IMR-90 (cell line): ENCODE results near the gene PSMD9. TPM values are rescaled to one million over a fixed set of nuclear protein-coding genes. Genes with fewer than 3 reads are reported as not detected.
A peak's percentile ranks its signal among the peaks of the same experiment; 100 is the strongest.

ENCODE experiments used
- ATAC-seq: fragments of 200-7000 bp; cut with Tn5 transposase; 2 replicates; pipeline ENCODE4 v1.9.1; 2020; ENCODE audit warnings: low read depth, mild to moderate bottlenecking, moderate library complexity
- BruUV-seq: library from RNA; stranded (reverse); fragments of 400-500 nt; replicated peaks from 2 replicates; lab custom pipeline; 2021; lab: Mats Ljungman, UMichigan
- CTCF ChIA-PET: fragments of 300-600 bp; formaldehyde crosslinking; extraction: SDS; loops from one replicate; lab custom pipeline; 2021; ENCODE audit warnings: antibody characterized with exemption; lab: Yijun Ruan, JAX
- POLR2A ChIA-PET: fragments of 300-600 bp; sonication (Branson Sonifier 250); formaldehyde crosslinking; loops from one replicate; lab custom pipeline; 2022; ENCODE audit warnings: antibody characterized with exemption; ENCODE audit not compliant: unreplicated experiment; lab: Charles Lee
- DNase-seq: peaks from one replicate; pipeline ENCODE4 v3.0.0; 2013
- H2AFZ ChIP-seq: replicated peaks from 2 replicates; pipeline ENCODE3; 2013; ENCODE audit warnings: low read length, mild to moderate bottlenecking; ENCODE audit not compliant: poor library complexity
- H2AK5ac ChIP-seq: 2 replicates; pipeline ENCODE4 v1.6.1; 2013; ENCODE audit warnings: low read depth, low read length, inconsistent platforms
- H2AK9ac ChIP-seq: replicated peaks from 2 replicates; pipeline ENCODE3; 2013; ENCODE audit warnings: mild to moderate bottlenecking, low read depth, low read length, moderate library complexity; ENCODE audit not compliant: poor library complexity
- H2BK120ac ChIP-seq: 2 replicates; pipeline ENCODE4 v1.6.1; 2013; ENCODE audit warnings: low read depth, low read length, inconsistent platforms
- H2BK15ac ChIP-seq: 3 replicates; pipeline ENCODE4 v1.6.1; 2013; ENCODE audit warnings: low read depth, low read length, inconsistent platforms
- H2BK20ac ChIP-seq: 2 replicates; pipeline ENCODE4 v1.6.1; 2013; ENCODE audit warnings: low read depth, mild to moderate bottlenecking, inconsistent platforms, low read length, moderate library complexity
- H2BK5ac ChIP-seq: 2 replicates; pipeline ENCODE4 v1.6.1; 2013; ENCODE audit warnings: mild to moderate bottlenecking, low read depth, low read length, inconsistent platforms; ENCODE audit not compliant: poor library complexity, severe bottlenecking
- H3K14ac ChIP-seq: replicated peaks from 2 replicates; pipeline ENCODE4 v1.6.1; 2013; ENCODE audit warnings: low read depth, low read length, inconsistent platforms
- H3K18ac ChIP-seq: 2 replicates; pipeline ENCODE4 v1.6.1; 2013; ENCODE audit warnings: low read depth, low read length, control low read depth
- H3K23ac ChIP-seq: 2 replicates; pipeline ENCODE4 v1.6.1; 2013; ENCODE audit warnings: low read depth, low read length, inconsistent platforms
- H3K27ac ChIP-seq: 2 replicates; pipeline ENCODE4 v1.5.1; 2013; ENCODE audit warnings: mild to moderate bottlenecking, control low read depth, low read length; ENCODE audit not compliant: insufficient read depth
- H3K27me3 ChIP-seq: 2 replicates; pipeline ENCODE4 v1.6.1; 2013; ENCODE audit warnings: low read length; ENCODE audit not compliant: control insufficient read depth, insufficient read depth
- H3K36me3 ChIP-seq: 2 replicates; pipeline ENCODE4 v1.6.1; 2013; ENCODE audit warnings: low read length, mixed read lengths; ENCODE audit not compliant: control insufficient read depth, insufficient read depth
- H3K4ac ChIP-seq: 2 replicates; pipeline ENCODE4 v1.6.1; 2013; ENCODE audit warnings: low read depth, low read length, inconsistent platforms
- H3K4me1 ChIP-seq: 2 replicates; pipeline ENCODE4 v1.6.1; 2013; ENCODE audit warnings: low read length, mixed read lengths; ENCODE audit not compliant: control insufficient read depth, insufficient read depth
- H3K4me2 ChIP-seq: 2 replicates; pipeline ENCODE4 v1.6.1; 2013; ENCODE audit warnings: low read depth, mild to moderate bottlenecking, control low read depth, low read length, moderate library complexity
- H3K4me3 ChIP-seq: 2 replicates; pipeline ENCODE4 v1.5.1; 2013; ENCODE audit warnings: low read depth, mild to moderate bottlenecking, control low read depth, low read length, moderate library complexity; ENCODE audit not compliant: insufficient read depth
- H3K56ac ChIP-seq: 2 replicates; pipeline ENCODE4 v1.6.1; 2013; ENCODE audit warnings: low read length, inconsistent platforms; ENCODE audit not compliant: insufficient read depth; ENCODE audit errors: extremely low read depth
- H3K79me1 ChIP-seq, 2 experiments: 2 replicates each; pipeline ENCODE4 v1.6.1; 2013; ENCODE audit warnings: low read length in 2 of 2, inconsistent platforms in 1 of 2, low read depth in 1 of 2
- H3K9ac ChIP-seq: 2 replicates; pipeline ENCODE4 v1.6.1; 2013; ENCODE audit warnings: low read depth, low read length, control low read depth
- H3K9me1 ChIP-seq: 2 replicates; pipeline ENCODE4 v1.6.1; 2013; ENCODE audit warnings: low read length, inconsistent platforms; ENCODE audit not compliant: insufficient read depth
- H3K9me3 ChIP-seq: 2 replicates; pipeline ENCODE4 v1.6.1; 2013; ENCODE audit warnings: low read length; ENCODE audit not compliant: control insufficient read depth, insufficient read depth
- H4K20me1 ChIP-seq: 2 replicates; pipeline ENCODE4 v1.6.1; 2013; ENCODE audit warnings: low read length, inconsistent platforms; ENCODE audit not compliant: insufficient read depth
- H4K5ac ChIP-seq: 2 replicates; pipeline ENCODE4 v1.6.1; 2013; ENCODE audit warnings: mild to moderate bottlenecking, low read depth, low read length, control low read depth
- H4K8ac ChIP-seq, 2 experiments: 2 replicates each; pipeline ENCODE4 v1.6.1; 2013; ENCODE audit warnings: low read depth in 2 of 2, low read length in 2 of 2, control low read depth in 1 of 2, inconsistent platforms in 1 of 2
- H4K91ac ChIP-seq: 2 replicates; pipeline ENCODE4 v1.6.1; 2013; ENCODE audit warnings: low read depth, low read length, inconsistent platforms; ENCODE audit not compliant: insufficient read depth
- MAZ ChIP-seq: IDR thresholded peaks from 2 replicates; pipeline ENCODE4 v1.6.1; 2012; ENCODE audit warnings: low read depth, mild to moderate bottlenecking, low read length, improper control_type of control experiment, moderate library complexity, borderline replicate concordance
- MXI1 ChIP-seq: IDR thresholded peaks from 2 replicates; pipeline ENCODE4 v1.6.1; 2012; ENCODE audit warnings: low read depth, mild to moderate bottlenecking, low read length, moderate library complexity, borderline replicate concordance
- RAD21 ChIP-seq: IDR thresholded peaks from 2 replicates; pipeline ENCODE4 v1.6.1; 2012; ENCODE audit warnings: low read length, improper control_type of control experiment
- RCOR1 ChIP-seq: IDR thresholded peaks from 2 replicates; pipeline ENCODE4 v1.6.1; 2012; ENCODE audit warnings: mild to moderate bottlenecking, low read length, improper control_type of control experiment; ENCODE audit not compliant: insufficient replicate concordance
- WGBS, 2 experiments: methylation state at CpG; one replicate each; pipeline versions ENCODE4 v1.1.5 to v1.1.7; 2013; ENCODE audit warnings: missing lambda C conversion rate in 2 of 2; ENCODE audit not compliant: insufficient read length in 1 of 2; ENCODE audit errors: extremely low coverage in 2 of 2; 5-methylcytosine and 5-hydroxymethylcytosine counted together
- dilution Hi-C: fragments of 300-500 bp; cut with HindIII; formaldehyde crosslinking; loops from one replicate; pipeline ENCODE4 v1.14.3; 2018; ENCODE audit warnings: low sequenced_read_pairs; ENCODE audit not compliant: unreplicated experiment
- in situ Hi-C: fragments of 300-500 bp; cut with MboI; formaldehyde crosslinking; loops from 3 replicates; pipeline ENCODE4 v1.14.3; 2019; ENCODE audit warnings: low sequenced_read_pairs, inconsistent platforms, mixed read lengths
- intact Hi-C: fragments of 100-400 bp; cut with micrococcal nuclease; formaldehyde crosslinking; loops from 2 replicates; pipeline ENCODE4 v1.10.0; 2022
- polyA plus RNA-seq, 3 experiments: library from polyadenylated mRNA; depleted of rRNA; stranded (reverse); fragments of >200 nt; gene quantifications; 2 replicates each; pipeline ENCODE4 v1.2.3, GENCODE V29; 2012; ENCODE audit warnings: low replicate concordance in 1 of 3
- total RNA-seq: library from RNA; depleted of rRNA; stranded (reverse); fragments of >200 nt; gene quantifications from 2 replicates; pipeline ENCODE4 v1.2.3, GENCODE V29; 2012
- TF ChIP-seq, protein P1 (sequence below): fragments of 150-350 bp; IDR thresholded peaks from 2 replicates; pipeline ENCODE4 v1.6.1; 2017; ENCODE audit warnings: mild to moderate bottlenecking, antibody characterized with exemption, low read length, low read depth

Gene PSMD9
- total and polyA plus RNA-seq, 2 of the 4 experiments (the other 2 are of a cell fraction), result 135 to 142 TPM

DNA sequence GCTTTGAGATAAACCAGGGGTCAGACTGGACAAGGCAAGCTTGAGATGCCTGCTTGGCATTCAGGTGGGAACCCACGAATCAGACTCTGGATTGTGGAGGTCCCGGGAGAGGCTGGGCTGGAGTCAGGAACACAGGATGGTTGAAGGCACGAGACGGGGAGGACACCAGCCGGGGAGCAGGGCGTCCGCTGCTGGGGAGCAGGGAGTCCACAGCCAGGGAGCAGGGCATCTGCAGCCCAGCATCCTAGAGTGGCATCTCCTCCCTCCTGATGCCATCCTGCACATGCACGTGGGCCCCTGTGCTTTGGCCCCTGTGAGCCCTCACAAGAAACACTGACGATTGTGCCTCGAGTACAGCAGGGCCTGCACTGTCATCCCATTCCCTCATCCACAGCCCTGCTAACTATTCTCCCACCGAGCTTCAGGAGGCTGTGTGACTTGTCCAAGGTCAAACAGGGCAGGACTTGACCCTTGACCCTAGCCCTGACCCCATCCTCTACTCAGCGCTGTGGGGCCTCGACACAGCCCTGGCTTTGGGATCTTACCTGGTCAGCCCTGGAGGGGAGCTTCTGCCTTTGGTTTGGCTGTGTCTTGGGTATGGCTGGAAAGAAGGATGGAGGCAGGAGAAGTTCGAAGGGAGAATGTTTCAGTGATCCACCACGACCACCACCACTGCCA is 74.9 kb downstream of the PSMD9 start:
- H3K4me2 ChIP-seq, result no peak overlapping the region
- intact Hi-C loops, result no loop called here
- H3K36me3 ChIP-seq, result peaks cover 20% of the 10 kb centered on the region; the same call in 1 of the 2 replicates
- no peak for ATAC-seq
- H3K79me1 ChIP-seq, result peaks cover 0 to 14% of the 10 kb centered on the region in 2 experiments; a peak in 2 of 4 replicates
- peak overlapping the region; percentile 63 for H2AK9ac ChIP-seq
- H3K27me3 ChIP-seq, result no peaks in the 10 kb centered on the region
- H2AFZ ChIP-seq, result no peak overlapping the region
- WGBS, 2 experiments, result 97% methylated on average over 7 of the region's 15 CpGs; no CpG with 5 or more reads in 1 of the 2 experiments
- no peak overlapping the region for H4K91ac ChIP-seq
- H3K56ac ChIP-seq, result no peak overlapping the region
- H4K5ac ChIP-seq, result no peak overlapping the region
- no peak overlapping the region for H2BK5ac ChIP-seq
- BruUV-seq, result no TSS peak
- ChIA-PET POLR2A (no interaction called here), CTCF (no interaction called here)
- no peak overlapping the region for H3K14ac ChIP-seq
- H3K18ac ChIP-seq, result no peak overlapping the region
- H3K9me1 ChIP-seq, result peaks cover 15% of the 10 kb centered on the region
- H3K9ac ChIP-seq, result no peak overlapping the region
- H4K20me1 ChIP-seq, result no peaks in the 10 kb centered on the region
- no peak overlapping the region for H3K4ac ChIP-seq
- H2AK5ac ChIP-seq, result no peak overlapping the region; the same call in 1 of the 2 replicates
- H3K4me1 ChIP-seq, result peaks cover 12% of the 10 kb centered on the region
- no peak overlapping the region for H3K4me3 ChIP-seq
- no peak for DNase-seq
- no peak overlapping the region for H4K8ac ChIP-seq
- H3K9me3 ChIP-seq, result no peaks in the 10 kb centered on the region
- in situ Hi-C loops, result no loop called here
- no peak overlapping the region for H2BK15ac ChIP-seq
- no peak for TF ChIP-seq RCOR1
- TF ChIP-seq, protein P1, sequence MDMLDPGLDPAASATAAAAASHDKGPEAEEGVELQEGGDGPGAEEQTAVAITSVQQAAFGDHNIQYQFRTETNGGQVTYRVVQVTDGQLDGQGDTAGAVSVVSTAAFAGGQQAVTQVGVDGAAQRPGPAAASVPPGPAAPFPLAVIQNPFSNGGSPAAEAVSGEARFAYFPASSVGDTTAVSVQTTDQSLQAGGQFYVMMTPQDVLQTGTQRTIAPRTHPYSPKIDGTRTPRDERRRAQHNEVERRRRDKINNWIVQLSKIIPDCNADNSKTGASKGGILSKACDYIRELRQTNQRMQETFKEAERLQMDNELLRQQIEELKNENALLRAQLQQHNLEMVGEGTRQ, result no peak
- TF ChIP-seq RAD21, result no peak
- TF ChIP-seq MAZ, result no peak
- no peak for TF ChIP-seq MXI1
- H3K27ac ChIP-seq, result no peak overlapping the region
- no peak overlapping the region for H2BK120ac ChIP-seq
- dilution Hi-C loops, result no loop called here
- peak overlapping the region; percentile 25; the same call in 1 of the 2 replicates for H2BK20ac ChIP-seq
- H3K23ac ChIP-seq, result no peak overlapping the region
